ENCODE measurements around the gene MGMT. TPM values are rescaled to one million over a fixed set of nuclear protein-coding genes. Genes with fewer than 3 reads are reported as not detected.

Gene MGMT
- polyA plus RNA-seq, 3 donors: 9.5 to 23.5 (median 17.5) TPM

- H3K27me3 ChIP-seq (ENCODE audit: control insufficient read depth in 2 of 2, insufficient read depth in 2 of 2, low read length in 2 of 2): no peaks in the 10 kb centered on the region
- WGBS (ENCODE audit: insufficient coverage): 96% methylated on average over 4 of the region's 5 CpGs
- H3K4me1 Mint-ChIP-seq: no peaks in the 10 kb centered on the region
Measured at GRCh38 chr10:129448539-129448938, 18.5 kb upstream of the MGMT start.

GRCh38 chr10:129449893-129450292 is 17.1 kb upstream of the MGMT start:
- no peaks in the 10 kb centered on the region for H3K36me3 ChIP-seq (replicated peaks in 1 of 2; ENCODE audit: control insufficient read depth in 1 of 2, insufficient read depth in 2 of 2, low read length in 2 of 2)
- Mint-ChIP-seq H3K4me1 (no peaks in the 10 kb centered on the region), H3K27me3 (ENCODE audit: low read depth in 3 of 3) (peaks cover 2 to 8% (median 4%) of the 10 kb centered on the region in 3 donors), H3K27ac (no peak overlapping the region), H3K9me3 (peaks cover 0 to 3% (median 2%) of the 10 kb centered on the region in 7 donors), H3K4me3 (no peak overlapping the region), H3K36me3 (no peaks in the 10 kb centered on the region)
- no peak for TF ChIP-seq CTCF (IDR thresholded peaks at IDR 0.05)
- no peaks in the 10 kb centered on the region for H3K79me2 ChIP-seq (ENCODE audit: insufficient read depth, low read length)
- no peaks in the 10 kb centered on the region for H3K4me1 ChIP-seq (ENCODE audit: control insufficient read depth in 1 of 2, insufficient read depth in 2 of 2, low read length in 2 of 2)
- no peaks in the 10 kb centered on the region for H3K9me3 ChIP-seq (replicated peaks in 1 of 2; ENCODE audit: control insufficient read depth in 1 of 2, insufficient read depth in 1 of 2, low read length in 2 of 2)
- no peaks in the 10 kb centered on the region for H4K20me1 ChIP-seq (ENCODE audit: insufficient read depth, low read length)
- no CpG with 5 or more reads among the region's 2 CpGs for WGBS (ENCODE audit: insufficient coverage)
- H3K9ac ChIP-seq (ENCODE audit: insufficient read depth, low read length, poor library complexity, severe bottlenecking): no peak overlapping the region
- H2AFZ ChIP-seq (ENCODE audit: insufficient read depth, low read depth, low read length, poor library complexity, severe bottlenecking): no peak overlapping the region
- no peak for DNase-seq
- no peak overlapping the region for H3K4me3 ChIP-seq (replicated peaks in 1 of 3; ENCODE audit: low read depth in 2 of 3, low read length in 3 of 3)
- no peaks in the 10 kb centered on the region for H3K27me3 ChIP-seq (ENCODE audit: control insufficient read depth in 2 of 2, insufficient read depth in 2 of 2, low read length in 2 of 2)
- no peak overlapping the region for H3K4me2 ChIP-seq (replicated peaks; ENCODE audit: extremely low read depth, low read length, poor library complexity, severe bottlenecking)
- intact Hi-C loops (cut with micrococcal nuclease): no loop called here
- H3K27ac ChIP-seq (ENCODE audit: low read depth in 1 of 2, low read length in 2 of 2): no peak overlapping the region

More at GRCh38 chr10:129448539-129448938, 18.5 kb upstream of the MGMT start:
- no peaks in the 10 kb centered on the region for H3K79me2 ChIP-seq (ENCODE audit: insufficient read depth, low read length)
- Mint-ChIP-seq H3K4me3 (no peak overlapping the region), H3K9me3 (peaks cover 0 to 3% (median 2%) of the 10 kb centered on the region in 7 donors), H3K36me3 (no peaks in the 10 kb centered on the region), H3K27me3 (ENCODE audit: low read depth in 3 of 3) (peaks cover 1 to 8% (median 2%) of the 10 kb centered on the region in 3 donors), H3K27ac (no peak overlapping the region)
- intact Hi-C loops (cut with micrococcal nuclease): no loop called here
- no peak overlapping the region for H3K27ac ChIP-seq (ENCODE audit: low read depth in 1 of 2, low read length in 2 of 2)
- DNase-seq: no peak
- no peak overlapping the region for H3K9ac ChIP-seq (ENCODE audit: insufficient read depth, low read length, poor library complexity, severe bottlenecking)
- no peak for TF ChIP-seq CTCF (IDR thresholded peaks at IDR 0.05)
- no peak overlapping the region for H3K4me2 ChIP-seq (replicated peaks; ENCODE audit: extremely low read depth, low read length, poor library complexity, severe bottlenecking)
- no peaks in the 10 kb centered on the region for H3K9me3 ChIP-seq (replicated peaks in 1 of 2; ENCODE audit: control insufficient read depth in 1 of 2, insufficient read depth in 1 of 2, low read length in 2 of 2)
- H3K4me3 ChIP-seq (replicated peaks in 1 of 3; ENCODE audit: low read depth in 2 of 3, low read length in 3 of 3): no peak overlapping the region
- no peaks in the 10 kb centered on the region for H3K4me1 ChIP-seq (ENCODE audit: control insufficient read depth in 1 of 2, insufficient read depth in 2 of 2, low read length in 2 of 2)
- no peaks in the 10 kb centered on the region for H3K36me3 ChIP-seq (replicated peaks in 1 of 2; ENCODE audit: control insufficient read depth in 1 of 2, insufficient read depth in 2 of 2, low read length in 2 of 2)
- H2AFZ ChIP-seq (ENCODE audit: insufficient read depth, low read depth, low read length, poor library complexity, severe bottlenecking): no peak overlapping the region
- H4K20me1 ChIP-seq (ENCODE audit: insufficient read depth, low read length): no peaks in the 10 kb centered on the region

Data from CD14-positive monocyte (primary cell).